ENCODE data around the gene NGB. TPM values are rescaled to one million over a fixed set of nuclear protein-coding genes. Genes with fewer than 3 reads are reported as not detected.

NGB gene
- total and polyA plus RNA-seq, 2 donors (not counting 1 experiment from before 2014, with no cell fraction given) = not detected

- no peak for TF ChIP-seq EZH2 (IDR thresholded peaks at IDR 0.05; ENCODE audit: borderline replicate concordance, insufficient read depth, low read depth, low read length, poor library complexity, severe bottlenecking)
- TF ChIP-seq CTCF (IDR thresholded peaks at IDR 0.05) = no peak
- Histone ChIP-seq H3K79me2 (ENCODE audit: control insufficient read depth, insufficient read depth, low read length) (peaks cover 35% of the 10 kb centered on the region), H3K4me2 (replicated peaks; ENCODE audit: low read depth, low read length, poor library complexity, severe bottlenecking) (no peak overlapping the region), H3K27me3 (replicated peaks in 1 of 4; ENCODE audit: control extremely low read depth in 1 of 4, control insufficient read depth in 3 of 4, insufficient read depth in 4 of 4, low read length in 3 of 4) (no peaks in the 10 kb centered on the region), H3K4me3 (ENCODE audit: control extremely low read depth in 1 of 5, extremely low read depth in 1 of 5, insufficient read depth in 1 of 5, low read depth in 2 of 5, low read length in 4 of 5) (no peak overlapping the region), H3K36me3 (replicated peaks in 1 of 2; ENCODE audit: control extremely low read depth in 1 of 2, control insufficient read depth in 1 of 2, extremely low read depth in 1 of 2, insufficient read depth in 2 of 2, low read length in 1 of 2) (no peaks in the 10 kb centered on the region), H2AFZ (ENCODE audit: insufficient read depth, low read depth, low read length, poor library complexity, severe bottlenecking) (no peak overlapping the region), H3K4me1 (ENCODE audit: control insufficient read depth in 2 of 2, insufficient read depth in 2 of 2, low read length in 2 of 2) (peaks cover 5 to 7% of the 10 kb centered on the region in 2 donors), H3K9ac (ENCODE audit: low read length) (no peak overlapping the region), H3K27ac (ENCODE audit: low read length in 2 of 2) (no peak overlapping the region), H3K9me3 (ENCODE audit: control extremely low read depth in 1 of 3, control insufficient read depth in 2 of 3, insufficient read depth in 1 of 3, low read length in 2 of 3) (no peaks in the 10 kb centered on the region), H4K20me1 (ENCODE audit: control insufficient read depth, insufficient read depth, low read length, poor library complexity, severe bottlenecking) (no peaks in the 10 kb centered on the region)
- Mint-ChIP-seq H3K4me1 (peaks cover 12% of the 10 kb centered on the region), H3K27me3 (no peaks in the 10 kb centered on the region), H3K9me3 (ENCODE audit: insufficient read depth) (no peaks in the 10 kb centered on the region), H3K4me3 (no peak overlapping the region), H3K27ac (no peak overlapping the region)
- no peak for DNase-seq
- ATAC-seq (ENCODE audit: low read depth) = no peak
- 93% methylated on average over 5 of the region's 5 CpGs for whole genome bisulfite sequencing (ENCODE audit: insufficient coverage)
- intact Hi-C loops (cut with micrococcal nuclease) = loop anchor here (1.0 to 5.0 kb wide), 3 partner anchors 16 to 605 kb away; no protein-coding TSS in a partner anchor
- POLR2A ChIA-PET = interaction anchor here (0.6 to 1.3 kb wide), 2 partner anchors 60 to 1800 kb away, joined by 3 to 4 read pairs; partner anchors contain the start of genes SAMD15 and TMED8
- CTCF ChIA-PET = interaction anchor here (0.7 to 7.5 kb wide), 21 partner anchors 8 to 1747 kb away, joined by 3 to 122 read pairs (median 8); partner anchors contain the start of genes AHSA1, CIPC, SAMD15 and TMED8
Observed at GRCh38 chr14:77316872-77317301, 45.9 kb upstream of the NGB start.

- Histone ChIP-seq H3K9ac (ENCODE audit: low read length) (no peak overlapping the region), H4K20me1 (ENCODE audit: control insufficient read depth, insufficient read depth, low read length, poor library complexity, severe bottlenecking) (no peaks in the 10 kb centered on the region), H3K27me3 (replicated peaks in 1 of 4; ENCODE audit: control extremely low read depth in 1 of 4, control insufficient read depth in 3 of 4, insufficient read depth in 4 of 4, low read length in 3 of 4) (no peaks in the 10 kb centered on the region), H3K79me2 (ENCODE audit: control insufficient read depth, insufficient read depth, low read length) (peaks cover 33% of the 10 kb centered on the region), H3K4me2 (replicated peaks; ENCODE audit: low read depth, low read length, poor library complexity, severe bottlenecking) (no peak overlapping the region), H2AFZ (ENCODE audit: insufficient read depth, low read depth, low read length, poor library complexity, severe bottlenecking) (no peak overlapping the region), H3K27ac (ENCODE audit: low read length in 2 of 2) (no peak overlapping the region), H3K4me3 (ENCODE audit: control extremely low read depth in 1 of 5, extremely low read depth in 1 of 5, insufficient read depth in 1 of 5, low read depth in 2 of 5, low read length in 4 of 5) (no peak overlapping the region), H3K36me3 (replicated peaks in 1 of 2; ENCODE audit: control extremely low read depth in 1 of 2, control insufficient read depth in 1 of 2, extremely low read depth in 1 of 2, insufficient read depth in 2 of 2, low read length in 1 of 2) (no peaks in the 10 kb centered on the region), H3K4me1 (ENCODE audit: control insufficient read depth in 2 of 2, insufficient read depth in 2 of 2, low read length in 2 of 2) (peaks cover 4 to 6% of the 10 kb centered on the region in 2 donors), H3K9me3 (ENCODE audit: control extremely low read depth in 1 of 3, control insufficient read depth in 2 of 3, insufficient read depth in 1 of 3, low read length in 2 of 3) (no peaks in the 10 kb centered on the region)
- DNase-seq (no peak), ATAC-seq (ENCODE audit: low read depth) (no peak)
- peaks cover 10% of the 10 kb centered on the region for H3K4me1 Mint-ChIP-seq
- ChIA-PET CTCF (interaction anchor here (0.6 to 7.5 kb wide), 57 partner anchors 8 to 1746 kb away, joined by 3 to 122 read pairs (median 4); partner anchors contain the start of genes AHSA1, CIPC, ISM2 and NGB), POLR2A (interaction anchor here (0.5 to 1.3 kb wide), 5 partner anchors 56 to 1799 kb away, joined by 3 to 4 read pairs (median 4); partner anchors contain the start of genes SAMD15 and TMED8)
- intact Hi-C loops (cut with micrococcal nuclease) = loop anchor here (1.0 to 5.0 kb wide), 3 partner anchors 15 to 604 kb away; no protein-coding TSS in a partner anchor
- H3K27me3 Mint-ChIP-seq = no peaks in the 10 kb centered on the region
- TF ChIP-seq EZH2 (IDR thresholded peaks at IDR 0.05; ENCODE audit: borderline replicate concordance, insufficient read depth, low read depth, low read length, poor library complexity, severe bottlenecking) (no peak), CTCF (IDR thresholded peaks at IDR 0.05) (peak; percentile 29)
- no CpG with 5 or more reads among the region's 1 CpG for WGBS (ENCODE audit: insufficient coverage)
- no peak overlapping the region for H3K27ac Mint-ChIP-seq
- H3K9me3 Mint-ChIP-seq (ENCODE audit: insufficient read depth) = no peaks in the 10 kb centered on the region
- H3K4me3 Mint-ChIP-seq = no peak overlapping the region
Observed at GRCh38 chr14:77316195-77316505, 45.1 kb upstream of the NGB start.

Measured in B cell (primary cell).